SH-SY5Y (cell line): ENCODE measurements around the gene MAL.

ENCODE experiments used
- GATA2 ChIP-seq: IDR thresholded peaks from 2 replicates; pipeline ENCODE4 v1.6.1; 2011; ENCODE audit warnings: mild to moderate bottlenecking, low read depth, low read length
- GATA3 ChIP-seq: IDR thresholded peaks from 2 replicates; pipeline ENCODE4 v1.6.1; 2011; ENCODE audit warnings: low read depth, mild to moderate bottlenecking, low read length, moderate library complexity

DNA sequence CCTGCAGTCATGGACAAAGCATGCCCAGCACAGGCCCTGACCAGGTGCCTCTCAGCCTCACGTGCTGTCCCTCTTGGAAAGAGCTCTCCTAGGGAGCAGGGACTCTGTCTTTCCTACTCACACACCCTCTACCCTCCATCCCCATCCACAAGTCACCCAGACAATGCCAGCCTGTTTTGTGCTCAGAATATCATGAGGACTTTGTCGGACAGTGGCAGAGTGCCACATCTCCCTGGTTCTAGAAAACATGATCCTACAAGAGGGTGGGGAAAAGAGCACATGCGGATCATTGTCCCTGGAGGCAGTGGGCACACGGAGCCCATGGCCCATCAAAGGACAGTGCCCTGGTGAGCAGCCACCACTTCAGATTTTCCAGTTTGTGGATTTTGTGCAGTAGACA is 3.7 kb upstream of the MAL start:
- no peak for TF ChIP-seq GATA2
- TF ChIP-seq GATA3: no peak
